GM18868 (cell line): ENCODE measurements around the gene GRIK4.

Source experiments
- ATAC-seq: cut with Tn5 transposase; IDR thresholded peaks from one replicate; pipeline ENCODE4 v1.9.1; 2021; ENCODE audit warnings: mild to moderate bottlenecking, moderate library complexity; ENCODE audit not compliant: unreplicated experiment

Gene GRIK4

DNA sequence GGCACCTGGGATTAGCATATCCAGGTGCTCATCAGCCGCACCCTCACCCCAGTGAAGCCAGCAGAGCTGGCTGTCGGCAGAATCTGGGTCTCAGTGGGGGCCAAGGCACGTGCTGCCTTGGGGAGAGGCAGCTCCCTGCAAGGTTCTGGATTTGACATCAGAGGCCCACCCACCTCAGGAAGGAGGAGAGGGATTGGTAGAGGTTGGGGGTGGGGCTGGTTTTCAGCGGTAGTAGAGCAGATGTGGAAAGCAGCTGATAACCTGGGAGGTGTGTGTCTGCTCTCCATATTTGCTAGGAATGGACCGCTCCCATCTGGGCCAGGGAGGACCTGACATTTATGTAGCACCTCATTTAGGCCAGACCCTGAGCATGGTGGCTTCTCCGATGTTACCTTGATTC is 147.5 kb downstream of the GRIK4 start:
- ATAC-seq = no peak

DNA sequence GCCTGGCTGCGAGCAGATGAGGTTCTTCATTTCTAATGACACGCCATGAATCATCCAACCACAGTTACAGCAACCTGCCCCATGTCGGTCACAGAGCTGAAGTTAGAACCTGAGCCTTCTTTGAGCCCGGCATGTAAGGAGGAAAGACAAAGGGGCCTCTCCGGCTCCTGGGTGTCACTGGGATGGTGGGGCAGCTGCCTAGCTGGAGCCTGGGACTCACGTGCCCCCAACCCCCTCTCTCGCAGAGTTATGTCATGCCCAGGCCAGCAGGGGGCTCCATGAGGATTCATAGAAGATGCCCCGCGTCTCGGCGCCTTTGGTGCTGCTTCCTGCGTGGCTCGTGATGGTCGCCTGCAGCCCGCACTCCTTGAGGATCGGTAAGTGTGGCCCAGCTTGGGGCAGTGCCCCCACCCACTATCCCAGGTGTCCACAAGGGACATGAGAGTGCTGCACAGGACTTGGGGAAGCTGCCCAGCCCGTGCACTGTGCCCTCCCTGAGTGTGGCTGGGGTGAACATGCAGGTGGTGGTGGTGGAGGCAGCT is 148.5 kb downstream of the GRIK4 start:
- ATAC-seq = no peak

DNA sequence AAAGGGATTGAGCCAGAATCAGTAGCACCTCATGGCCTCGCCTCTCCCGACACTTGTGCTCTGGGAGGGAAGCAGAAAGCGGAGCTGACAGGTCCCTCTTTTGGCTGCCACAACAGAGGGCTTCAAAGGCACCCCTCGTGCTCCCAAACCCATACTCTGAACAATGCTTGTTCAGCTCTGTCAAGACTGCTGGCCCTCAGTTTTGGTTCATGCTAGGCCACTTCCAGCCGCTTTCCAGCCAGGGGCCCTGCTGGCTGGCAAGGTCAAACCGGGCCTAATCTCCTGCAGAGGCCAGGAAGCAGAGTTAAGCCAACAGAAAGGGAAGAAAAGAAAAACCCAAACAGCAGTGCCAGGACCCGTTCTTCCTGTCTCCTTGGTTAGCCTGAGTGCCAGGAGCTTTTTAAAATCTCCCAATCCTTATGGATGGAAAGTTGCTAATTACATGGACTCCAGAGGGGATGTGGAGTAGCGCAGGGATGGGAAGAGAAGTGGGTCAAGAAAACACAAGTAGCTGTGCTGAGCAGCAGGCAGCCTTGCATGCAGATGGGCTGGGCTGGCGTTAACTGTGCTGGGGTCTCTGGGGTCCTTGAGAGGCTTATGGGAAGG is 150.6 kb downstream of the GRIK4 start:
- ATAC-seq = no peak

DNA sequence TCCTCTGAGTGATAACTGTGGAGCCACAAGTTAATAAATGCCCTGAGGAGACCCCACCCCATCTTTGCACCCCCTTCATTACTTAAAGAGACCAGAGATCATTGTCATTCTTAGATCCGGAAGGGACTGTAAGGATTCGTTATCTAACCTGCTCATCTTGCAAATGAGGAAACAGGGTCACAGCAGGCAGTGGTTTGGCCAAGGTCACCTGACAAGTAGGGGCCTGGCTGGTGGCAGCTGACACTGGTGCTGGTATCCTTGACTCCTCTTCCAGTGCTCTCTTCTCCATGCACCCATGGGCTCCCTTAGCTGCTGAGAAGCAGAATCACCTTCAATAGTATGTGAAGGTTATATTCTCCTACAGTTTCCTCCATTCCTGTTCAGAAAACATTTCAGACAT is 151.6 kb downstream of the GRIK4 start:
- no peak for ATAC-seq

DNA sequence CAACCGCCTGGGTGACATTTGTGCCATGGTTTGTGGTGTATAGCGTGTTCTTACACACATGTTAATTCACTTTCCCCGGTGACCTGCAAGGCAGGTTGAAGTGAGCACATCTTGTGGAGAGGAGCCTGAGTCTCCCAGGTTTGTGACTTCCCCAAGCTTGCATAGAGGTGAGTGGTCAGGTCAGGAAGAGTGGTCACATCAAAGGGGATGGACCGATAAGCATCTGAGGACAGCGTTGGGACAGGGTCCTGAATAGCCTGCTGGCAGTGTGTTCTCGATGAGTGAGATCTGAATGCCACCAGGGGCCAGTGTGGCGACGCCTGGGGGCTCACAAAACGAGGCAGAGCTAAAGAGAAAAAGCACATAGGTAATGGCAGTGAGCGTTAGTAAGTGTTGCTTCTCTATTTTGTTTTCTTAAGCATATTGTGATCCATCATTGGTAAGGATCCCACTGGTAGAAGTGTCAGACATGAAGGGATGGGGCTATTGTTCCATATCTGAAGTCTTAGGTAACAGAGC is 154.6 kb downstream of the GRIK4 start:
- no peak for ATAC-seq

DNA sequence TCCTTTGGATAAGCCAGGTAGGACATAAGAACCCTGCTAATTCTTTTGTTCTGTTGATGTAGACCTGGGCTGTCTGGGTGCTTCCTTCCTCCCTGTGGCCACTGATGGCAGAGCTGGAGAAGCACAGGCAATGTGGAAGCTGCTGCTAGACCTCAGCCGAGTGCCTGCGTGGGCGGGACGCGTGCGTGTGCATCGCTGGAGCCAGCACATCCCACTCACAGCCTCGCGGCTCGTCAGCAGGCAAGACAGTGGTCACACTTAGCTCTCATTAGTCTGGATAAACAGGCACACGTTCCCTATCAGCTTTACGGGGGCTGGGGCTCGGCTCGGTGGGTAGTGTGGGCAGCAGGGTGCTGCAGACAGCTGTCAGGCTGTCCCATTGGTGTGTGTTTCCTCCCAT is 155.7 kb downstream of the GRIK4 start:
- no peak for ATAC-seq

DNA sequence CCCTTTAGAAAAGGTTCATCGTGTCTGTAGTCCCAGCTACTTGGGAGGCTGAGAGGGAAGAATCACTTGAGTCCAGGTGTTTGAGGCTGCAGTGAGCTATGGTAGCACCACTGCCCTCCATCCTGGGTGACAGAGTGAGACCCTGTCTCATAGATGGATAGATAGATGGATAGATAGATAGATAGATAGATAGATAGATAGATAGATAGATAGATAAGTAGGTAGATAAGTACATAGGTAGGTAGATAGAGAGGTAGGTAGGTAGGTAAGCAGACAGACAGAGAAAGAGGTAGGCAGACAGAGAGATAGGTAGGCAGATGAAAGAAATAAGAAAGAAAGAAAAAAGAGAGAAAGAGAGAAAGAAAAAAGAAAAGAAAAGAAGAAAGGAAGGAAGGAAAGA is 156.4 kb downstream of the GRIK4 start:
- no peak for ATAC-seq

DNA sequence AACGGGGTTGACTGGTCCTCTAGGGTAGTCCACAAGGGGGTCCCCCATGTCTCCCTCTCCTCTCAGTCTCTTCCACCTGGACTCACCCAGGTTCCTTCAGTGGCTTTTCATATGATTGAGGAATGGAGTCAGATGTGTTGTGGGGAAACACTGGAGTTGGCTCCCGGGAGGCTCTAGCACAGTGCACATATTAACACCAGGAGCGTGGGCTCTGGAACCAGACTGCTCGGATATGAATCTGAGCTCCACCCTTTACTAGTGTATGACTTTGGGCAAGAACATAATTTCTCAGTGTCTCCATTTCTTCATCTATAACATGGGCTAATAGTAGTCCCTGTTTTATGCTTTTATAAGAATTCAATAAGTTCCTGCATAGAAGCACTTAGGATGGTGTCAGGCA is 157.0 kb downstream of the GRIK4 start:
- ATAC-seq = no peak

DNA sequence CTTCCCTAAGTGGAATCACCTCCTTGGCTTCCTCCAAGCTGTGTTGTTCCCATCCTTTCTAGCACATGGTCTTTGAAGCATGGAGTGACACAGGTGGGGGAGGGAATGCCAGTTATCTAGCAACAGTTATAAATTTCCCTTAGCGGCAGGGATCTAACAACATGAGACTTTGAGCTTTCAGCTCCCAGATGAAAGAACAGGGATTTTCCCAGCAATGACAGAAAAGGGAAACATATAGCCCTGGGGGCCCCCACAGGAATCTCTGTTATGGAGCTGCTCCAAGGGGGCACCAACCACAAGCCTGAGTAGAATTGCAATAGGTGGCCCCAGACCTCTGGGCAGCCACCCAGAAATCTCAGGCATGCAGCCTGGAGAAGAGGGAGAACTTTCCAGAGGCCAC is 163.0 kb downstream of the GRIK4 start:
- no peak for ATAC-seq

DNA sequence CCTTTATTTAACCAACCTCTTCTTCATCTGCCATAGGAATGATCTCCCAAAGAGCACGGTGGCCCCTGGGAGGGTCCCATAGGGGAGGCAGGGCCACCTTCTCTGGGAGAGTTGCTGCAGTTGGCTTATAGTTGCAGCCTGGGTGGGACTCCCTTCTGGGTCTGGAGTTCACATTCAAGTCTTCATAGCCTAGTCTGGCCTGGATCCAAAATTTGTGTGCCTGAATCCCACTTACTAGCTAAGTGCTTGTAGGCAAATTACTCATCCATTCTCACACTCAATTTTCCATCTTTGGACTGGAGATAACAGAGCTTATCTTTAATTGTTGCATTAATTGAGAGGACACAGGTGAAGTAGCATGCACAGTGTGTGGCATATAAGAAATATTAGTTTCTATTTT is 163.6 kb downstream of the GRIK4 start:
- ATAC-seq = no peak

DNA sequence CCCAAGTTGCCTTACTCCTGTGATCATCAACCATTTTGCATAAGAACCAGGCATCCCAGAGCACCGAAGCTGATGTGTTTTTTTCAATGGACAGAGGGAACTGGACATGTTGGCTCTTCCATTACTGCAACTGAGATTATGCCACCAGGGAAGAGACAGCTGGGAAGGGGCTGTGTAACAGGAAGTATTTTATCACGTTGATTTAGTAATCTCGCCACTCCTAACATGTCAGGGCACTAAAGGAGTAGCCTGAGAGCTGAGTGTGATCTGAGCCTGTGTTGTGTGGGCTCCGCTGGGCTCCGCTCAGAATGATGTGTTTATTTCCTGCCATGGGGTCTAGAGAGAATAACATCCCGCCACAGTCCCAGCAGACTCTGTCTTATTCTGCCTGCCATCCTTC is 165.4 kb downstream of the GRIK4 start:
- no peak for ATAC-seq

DNA sequence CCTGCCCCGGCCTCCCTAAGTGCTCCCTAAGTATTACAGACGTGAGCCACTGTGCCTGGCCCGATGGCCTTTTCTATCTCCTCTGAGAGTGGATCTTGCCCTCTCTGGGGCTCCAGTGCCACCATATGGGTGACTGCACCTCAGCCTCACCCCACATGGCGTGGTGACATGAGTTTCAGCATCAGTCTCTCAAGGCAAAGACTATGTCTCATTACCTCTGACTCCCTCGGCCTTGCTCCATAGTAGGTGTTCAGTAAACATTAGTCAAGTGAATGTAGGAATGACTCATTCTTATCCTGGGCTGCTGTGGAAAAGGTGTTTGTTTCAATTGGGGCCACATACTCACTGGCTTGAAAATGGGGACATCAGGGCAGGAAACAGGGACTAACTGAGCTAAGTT is 168.8 kb downstream of the GRIK4 start:
- ATAC-seq = no peak

DNA sequence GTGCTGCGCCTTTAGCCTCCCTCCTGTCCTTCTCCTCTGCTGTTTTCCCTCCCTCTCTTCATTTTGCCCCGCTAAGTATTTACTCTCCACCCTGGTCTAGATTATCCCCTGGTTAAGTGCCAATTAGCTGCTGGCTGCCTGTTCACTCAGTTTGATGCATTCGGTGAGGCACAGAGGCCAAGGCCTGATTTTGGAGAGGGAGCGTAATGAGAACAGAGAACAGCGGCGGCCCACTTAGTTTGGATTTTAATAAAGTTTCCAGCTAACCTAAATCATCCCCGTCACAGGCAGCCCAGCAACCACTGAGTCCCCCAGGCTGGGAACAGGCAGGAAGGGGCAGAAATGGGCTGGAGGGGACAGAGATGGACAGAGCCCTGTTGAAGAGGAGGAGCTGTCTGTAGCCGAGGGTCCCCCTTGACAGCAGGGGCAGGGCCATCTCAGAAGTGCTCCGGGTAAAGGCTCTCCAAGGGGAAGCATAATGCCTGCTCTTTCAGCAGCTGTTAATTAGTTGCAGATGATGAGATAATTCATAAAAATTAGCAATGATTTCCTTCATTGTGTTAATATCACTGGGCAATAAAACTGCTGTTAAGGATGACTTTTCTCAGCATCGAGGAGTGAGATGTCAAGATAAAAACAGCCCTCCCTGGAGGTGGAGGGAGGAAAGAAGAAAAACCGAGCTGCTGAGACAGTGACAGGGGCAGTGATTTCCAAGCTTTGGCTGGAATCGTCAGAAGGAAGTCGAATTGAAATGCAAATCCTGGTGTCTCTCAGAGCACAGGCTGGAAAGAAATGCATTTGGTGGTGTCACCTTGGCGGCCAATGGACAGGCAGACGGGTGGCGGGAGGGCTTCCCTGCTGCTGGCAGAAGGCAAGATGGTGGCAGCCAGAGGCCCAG is 170.1 kb downstream of the GRIK4 start:
- ATAC-seq = no peak

DNA sequence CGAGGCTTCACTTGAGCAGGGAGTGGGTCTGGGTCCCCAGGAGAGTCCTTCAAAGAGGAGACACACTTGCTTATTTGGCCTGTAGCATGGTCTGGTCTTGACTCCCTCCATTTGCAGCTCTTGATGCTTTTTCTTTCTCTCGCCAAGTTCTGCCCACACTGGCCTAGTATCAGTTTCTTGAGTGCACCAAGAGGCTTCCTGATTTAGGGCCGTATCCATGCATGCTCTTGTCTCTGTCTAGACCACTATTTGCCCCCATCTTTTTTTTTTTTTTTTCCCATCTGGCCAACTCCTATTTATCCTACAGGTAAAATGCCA is 170.7 kb downstream of the GRIK4 start:
- no peak for ATAC-seq

DNA sequence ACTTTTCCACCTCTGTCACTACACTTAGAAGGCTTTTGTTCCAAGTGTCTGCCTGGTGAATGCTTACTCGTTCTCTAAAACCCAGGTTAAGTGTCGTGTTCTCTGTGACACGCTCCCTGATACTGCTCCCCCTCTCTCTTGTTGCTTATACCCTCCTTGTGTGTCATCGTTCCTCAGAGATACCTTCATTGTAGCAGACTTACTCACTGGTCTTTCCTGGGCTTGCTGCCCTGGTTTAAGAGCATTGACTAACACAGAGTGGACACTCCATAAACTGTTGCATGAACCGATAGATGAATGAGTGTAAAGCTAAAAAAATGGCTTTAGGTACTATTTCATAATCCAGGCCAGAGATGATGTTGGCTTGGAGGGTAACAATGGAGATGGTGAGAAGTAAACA is 171.3 kb downstream of the GRIK4 start:
- no peak for ATAC-seq

DNA sequence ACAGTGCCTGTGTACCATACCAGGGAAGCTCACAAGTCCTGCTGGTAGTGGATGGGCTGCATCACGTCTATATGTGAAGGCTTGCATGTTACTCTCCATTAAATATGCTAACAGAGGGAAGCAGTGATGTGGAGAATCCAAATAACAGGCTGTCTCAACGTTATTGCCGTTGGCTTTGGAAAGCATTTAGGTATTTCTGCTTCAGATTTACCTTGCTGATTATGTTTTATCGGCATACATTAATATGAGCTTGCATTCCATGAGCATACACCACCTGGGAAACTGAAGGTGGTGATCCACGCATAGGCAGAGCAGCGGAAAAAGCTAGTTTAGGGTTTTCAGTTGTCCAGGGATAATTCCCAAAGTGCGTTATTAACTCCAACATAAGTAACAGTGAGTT is 175.0 kb downstream of the GRIK4 start:
- no peak for ATAC-seq

DNA sequence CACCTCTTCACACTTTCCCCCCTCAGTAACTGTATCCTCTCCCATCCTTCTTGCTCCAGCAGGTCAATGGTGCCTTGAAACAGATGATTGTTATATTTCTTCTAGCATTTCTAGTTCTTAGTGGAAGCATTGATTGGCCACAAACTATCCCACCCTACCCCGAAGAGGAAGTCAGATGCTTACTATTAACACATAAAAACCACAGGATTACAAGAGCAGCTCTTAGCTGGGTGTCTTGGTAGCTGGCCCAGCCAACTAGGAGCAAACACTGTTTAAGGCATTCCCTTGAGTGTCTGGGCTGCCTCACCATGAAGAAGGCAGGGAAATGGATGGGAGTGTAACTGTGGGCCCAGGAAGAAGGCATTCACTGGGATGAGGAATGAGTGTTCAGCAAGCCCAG is 176.6 kb downstream of the GRIK4 start:
- ATAC-seq = no peak

DNA sequence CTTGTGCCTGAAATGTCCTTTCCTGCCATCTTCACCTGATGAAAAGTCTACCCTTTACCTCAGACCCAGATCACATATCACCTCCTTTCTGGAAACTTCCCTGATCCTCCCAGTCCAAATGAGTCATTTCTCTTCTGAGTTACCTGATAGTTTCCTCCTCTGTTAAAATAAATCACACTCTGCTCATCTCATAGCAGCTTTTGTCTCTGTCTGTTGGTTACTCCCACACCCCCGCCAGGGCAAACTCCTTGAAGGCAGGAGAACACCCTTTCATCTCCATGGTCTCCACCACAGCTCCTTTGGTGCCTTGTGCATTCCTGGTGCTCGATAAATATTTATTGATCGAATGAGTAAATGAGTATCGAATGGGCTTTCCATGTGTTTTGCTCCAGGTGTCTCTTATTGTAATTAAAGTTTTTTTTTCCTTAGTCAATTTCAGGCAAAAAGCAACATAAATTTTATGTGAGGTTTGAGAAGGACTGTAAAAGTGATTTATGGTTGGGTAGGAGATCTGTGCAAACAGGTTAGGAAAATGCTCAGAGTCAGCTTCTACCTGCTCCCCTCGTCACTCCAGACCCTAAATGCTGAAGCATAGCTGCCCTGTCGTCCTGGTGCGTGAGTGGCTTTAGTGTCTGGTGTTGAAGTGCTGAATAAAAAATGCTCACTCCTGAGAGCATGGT is 178.2 kb downstream of the GRIK4 start:
- ATAC-seq = no peak

DNA sequence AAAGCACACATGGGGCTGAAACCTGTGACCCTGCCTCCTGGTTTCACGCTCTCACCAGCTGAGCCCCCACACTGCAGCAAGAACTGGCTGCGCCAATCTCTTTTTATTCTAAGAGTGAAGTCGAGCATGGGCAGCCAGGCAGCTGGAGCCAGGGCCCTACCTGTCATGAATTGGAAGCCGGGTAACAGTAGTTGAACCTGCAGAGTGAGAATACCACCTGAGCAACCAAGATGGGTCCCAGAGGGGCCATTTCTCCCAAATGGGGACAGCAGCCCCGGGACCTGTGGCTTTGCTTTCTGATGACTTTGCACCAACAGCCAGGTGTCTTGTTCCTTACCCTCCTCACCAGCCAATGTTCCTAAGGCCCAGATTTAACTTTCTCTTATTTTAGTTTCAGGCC is 178.9 kb downstream of the GRIK4 start:
- no peak for ATAC-seq

DNA sequence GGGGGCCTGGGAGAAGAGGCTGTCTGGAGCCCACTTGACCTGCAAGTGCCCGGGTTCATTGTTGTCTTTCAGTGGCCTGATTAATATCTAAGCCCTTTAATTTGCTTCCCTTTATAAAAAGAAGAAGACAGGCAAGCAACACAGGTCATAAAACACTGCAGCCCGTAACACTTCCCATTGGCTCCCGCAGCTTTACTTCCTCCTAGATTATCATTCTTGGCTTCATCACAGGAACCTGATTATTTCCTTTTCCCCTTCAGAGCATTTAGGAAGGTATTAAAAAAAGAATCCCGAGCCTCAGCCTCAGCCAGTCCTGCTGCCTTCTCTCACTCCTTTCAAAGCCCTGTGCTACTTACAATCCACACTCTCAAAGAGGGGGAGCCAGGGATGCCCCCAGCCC is 183.2 kb downstream of the GRIK4 start:
- no peak for ATAC-seq

DNA sequence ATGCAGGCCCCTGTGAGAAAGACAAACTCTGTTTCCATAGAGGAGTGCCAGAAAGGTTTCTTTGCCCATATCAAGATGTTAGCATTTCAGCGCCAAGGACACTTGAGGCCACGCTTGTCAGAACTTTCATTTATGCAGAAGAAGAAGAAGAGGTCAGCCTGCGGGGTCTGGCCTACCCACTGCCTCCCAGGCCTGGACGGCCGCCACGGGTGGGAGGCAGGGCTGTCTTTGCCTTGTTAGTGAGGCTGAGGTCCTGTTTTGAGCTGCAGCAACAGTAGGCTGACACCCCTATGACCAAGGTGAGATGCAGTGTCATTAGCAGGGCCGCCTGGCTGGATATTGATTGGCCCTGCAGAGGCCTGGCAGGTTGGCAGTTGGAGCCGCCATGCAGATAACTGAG is 183.9 kb downstream of the GRIK4 start:
- ATAC-seq = no peak

DNA sequence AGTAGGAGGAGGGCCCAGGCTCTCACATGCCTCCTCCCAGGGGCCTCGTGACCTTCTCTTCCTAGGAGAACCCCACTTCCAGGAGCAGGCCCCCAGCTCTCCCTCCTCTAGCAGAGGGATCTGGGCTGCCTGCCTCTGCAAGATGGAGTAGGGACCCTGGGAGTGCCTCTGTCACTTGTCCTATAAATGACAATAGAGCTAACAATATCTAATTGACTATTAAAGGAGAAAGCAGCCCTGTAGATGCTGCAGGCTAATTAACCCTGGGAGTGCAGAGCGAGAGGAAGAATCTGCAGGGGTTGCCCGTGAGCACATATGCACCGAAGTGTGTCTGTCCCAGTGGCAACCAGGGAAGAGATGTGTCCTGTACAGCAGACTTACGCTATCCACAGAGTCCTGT is 184.4 kb downstream of the GRIK4 start:
- ATAC-seq = no peak
